PC-9 (cell line): ENCODE data around the gene CIZ1.

Experiments
- CTCF ChIP-seq: fragments of 200-600 bp; sonication (generic); conservative IDR thresholded peaks from 2 replicates; pipeline ENCODE4 v1.6.1; 2017; ENCODE audit warnings: mixed run types, antibody characterized with exemption, mild to moderate bottlenecking, moderate library complexity
- EZH2 ChIP-seq: fragments of 200-600 bp; sonication (generic); IDR thresholded peaks from 2 replicates; pipeline ENCODE4 v1.8.0; 2017; ENCODE audit warnings: antibody characterized with exemption, low read depth

- TF ChIP-seq CTCF (no peak), EZH2 (no peak)
Observed at GRCh38 chr9:128169925-128170324, 21.4 kb downstream of the CIZ1 start.
